ENCODE data around the gene ANXA2R. TPM values are rescaled to one million over a fixed set of nuclear protein-coding genes. Genes with fewer than 3 reads are reported as not detected.
"Not testable (repeated sequence)": the region's sequence is repeated elsewhere in the genome, so short reads cannot be mapped to it uniquely, and the experiment has no call there.

The ANXA2R gene
- total and polyA plus RNA-seq, 10 donors: 10.0 to 44.5 (median 17.0) TPM

- intact Hi-C loops (cut with DNase I; ENCODE audit: low total_unique reads): no loop called here
- peak; percentile 96 for DNase-seq
- WGBS, 5 donors: 0 to 1% (median 0%) methylated on average over 52 to 75 of the region's 75 CpGs
These were observed 26.1 kb upstream of the ANXA2R start for GRCh38 chr5:43065948-43066798.

GRCh38 chr5:43065387-43065947, 25.3 kb upstream of the ANXA2R start:
- peaks cover 24 to 48% (median 44%) of the 10 kb centered on the region in 6 donors for H3K4me1 ChIP-seq
- no peak for TF ChIP-seq CTCF (IDR thresholded peaks at IDR 0.05 in 8 of 11, conservative IDR thresholded peaks at IDR 0.05 in 3 of 11)
- no peak for TF ChIP-seq POLR2AphosphoS5 (IDR thresholded peaks at IDR 0.05)
- no peak for TF ChIP-seq POLR2A (IDR thresholded peaks at IDR 0.05)
- peaks cover 0 to 19% (median 4%) of the 10 kb centered on the region in 6 donors for H3K36me3 ChIP-seq
- WGBS, 5 donors: 1 to 2% (median 1%) methylated on average over 18 of the region's 18 CpGs
- intact Hi-C loops (cut with DNase I; ENCODE audit: low total_unique reads): no loop called here
- no peak for DNase-seq
- no peaks in the 10 kb centered on the region for H3K27me3 ChIP-seq (replicated peaks in 1 of 7)
- H3K27ac ChIP-seq: peak overlapping the region; percentile 98 to 100 (median 99)
- H3K9me3 ChIP-seq: peaks cover 0 to 3% (median 0%) of the 10 kb centered on the region in 8 donors
- H3K4me3 ChIP-seq: peak overlapping the region; percentile 53 to 73 (median 62)

More at GRCh38 chr5:43065948-43066798, 26.1 kb upstream of the ANXA2R start:
- Histone ChIP-seq H3K9me3 (no peaks in the 10 kb centered on the region), H3K4me3 (peak overlapping the region; percentile 53 to 73 (median 62)), H3K36me3 (peaks cover 0 to 26% (median 10%) of the 10 kb centered on the region in 6 donors), H3K27me3 (replicated peaks in 1 of 7) (no peaks in the 10 kb centered on the region), H3K27ac (peak overlapping the region; percentile 98 to 100 (median 99)), H3K4me1 (peaks cover 25 to 55% (median 48%) of the 10 kb centered on the region in 6 donors)
- peak; percentile 10 to 38 (median 20) for TF ChIP-seq POLR2A (IDR thresholded peaks at IDR 0.05)
- no peak for TF ChIP-seq CTCF (IDR thresholded peaks at IDR 0.05 in 8 of 11, conservative IDR thresholded peaks at IDR 0.05 in 3 of 11)
- TF ChIP-seq POLR2AphosphoS5 (IDR thresholded peaks at IDR 0.05): peak; percentile 3 to 84 (median 69)

- peaks cover 0 to 19% (median 10%) of the 10 kb centered on the region in 8 donors for H3K9me3 ChIP-seq
- 74 to 88% (median 80%) methylated on average over 12 of the region's 12 CpGs for WGBS, 5 donors
- TF ChIP-seq POLR2AphosphoS5 (IDR thresholded peaks at IDR 0.05): peak in 1 of 3 donors; percentile 10
- TF ChIP-seq POLR2A (IDR thresholded peaks at IDR 0.05): no peak
- H3K4me3 ChIP-seq: peak overlapping the region in 3 of 8 donors; percentile 54 to 73 (median 63)
- peaks cover 8 to 31% (median 27%) of the 10 kb centered on the region in 6 donors for H3K4me1 ChIP-seq
- peak; percentile 80 for DNase-seq
- H3K27me3 ChIP-seq (replicated peaks in 1 of 7): no peaks in the 10 kb centered on the region
- peak overlapping the region; percentile 98 to 100 (median 99) for H3K27ac ChIP-seq
- peaks cover 0 to 2% (median 0%) of the 10 kb centered on the region in 6 donors for H3K36me3 ChIP-seq
- intact Hi-C loops (cut with DNase I; ENCODE audit: low total_unique reads): no loop called here
These were observed 23.6 kb upstream of the ANXA2R start for GRCh38 chr5:43063721-43064171.

DNA sequence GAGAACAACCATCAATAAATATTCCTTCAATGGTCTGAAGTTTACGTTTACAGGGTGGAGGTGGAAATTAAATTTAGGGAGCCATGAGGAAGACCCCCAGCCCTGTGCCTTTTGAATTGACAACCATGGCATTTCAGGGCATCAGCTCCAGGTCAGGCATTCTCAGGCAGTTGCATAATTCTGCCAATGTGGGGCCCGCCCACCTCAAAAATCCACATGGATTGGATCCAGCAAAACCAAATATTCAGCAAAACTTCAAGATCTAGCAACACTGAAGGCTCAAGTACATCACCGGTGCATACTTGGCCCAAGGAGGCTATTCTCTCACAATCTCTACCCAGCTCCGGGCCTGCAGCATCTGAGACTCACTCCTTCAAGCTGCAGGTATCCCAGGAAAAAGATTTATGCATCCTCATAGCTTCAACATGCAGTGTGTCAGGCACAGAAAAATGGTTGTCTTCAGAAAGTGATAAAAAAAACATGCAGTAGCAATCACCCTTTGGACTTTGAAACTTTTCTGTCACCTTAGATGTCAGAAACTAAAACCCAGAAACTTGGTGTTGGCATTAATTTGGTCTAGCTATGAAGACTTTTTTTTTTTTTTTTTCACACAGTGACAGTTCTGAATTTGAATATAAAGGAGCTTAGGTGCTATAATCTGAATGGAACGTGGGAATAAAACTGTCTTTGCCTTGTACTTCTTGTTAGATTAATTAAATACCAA, 21.4 kb upstream of the ANXA2R start:
- WGBS, 5 donors: 91 to 94% (median 92%) methylated on average over 5 of the region's 5 CpGs
- intact Hi-C loops (cut with DNase I; ENCODE audit: low total_unique reads): no loop called here
- no peak for TF ChIP-seq POLR2AphosphoS5 (IDR thresholded peaks at IDR 0.05)

GRCh38 chr5:43060020-43060419, 19.9 kb upstream of the ANXA2R start:
- Histone ChIP-seq H3K9me3 (peaks cover 0 to 33% (median 18%) of the 10 kb centered on the region in 8 donors), H3K4me1 (peaks cover 0 to 15% (median 12%) of the 10 kb centered on the region in 6 donors)
- H3K27me3 ChIP-seq (replicated peaks in 1 of 7); intact Hi-C loops (cut with DNase I; ENCODE audit: low total_unique reads); H3K4me3 ChIP-seq; H3K27ac ChIP-seq; DNase-seq; H3K36me3 ChIP-seq: not testable (repeated sequence)
- 89 to 98% (median 95%) methylated on average over 2 of the region's 2 CpGs for WGBS, 5 donors

More for the DNA sequence above, 21.4 kb upstream of the ANXA2R start:
- Histone ChIP-seq H3K9me3 (peaks cover 0 to 33% (median 18%) of the 10 kb centered on the region in 8 donors), H3K27me3 (replicated peaks in 1 of 7) (no peaks in the 10 kb centered on the region), H3K4me1 (peaks cover 0 to 15% (median 12%) of the 10 kb centered on the region in 6 donors), H3K27ac (no peak overlapping the region), H3K4me3 (no peak overlapping the region), H3K36me3 (no peaks in the 10 kb centered on the region)
- DNase-seq: no peak

DNA sequence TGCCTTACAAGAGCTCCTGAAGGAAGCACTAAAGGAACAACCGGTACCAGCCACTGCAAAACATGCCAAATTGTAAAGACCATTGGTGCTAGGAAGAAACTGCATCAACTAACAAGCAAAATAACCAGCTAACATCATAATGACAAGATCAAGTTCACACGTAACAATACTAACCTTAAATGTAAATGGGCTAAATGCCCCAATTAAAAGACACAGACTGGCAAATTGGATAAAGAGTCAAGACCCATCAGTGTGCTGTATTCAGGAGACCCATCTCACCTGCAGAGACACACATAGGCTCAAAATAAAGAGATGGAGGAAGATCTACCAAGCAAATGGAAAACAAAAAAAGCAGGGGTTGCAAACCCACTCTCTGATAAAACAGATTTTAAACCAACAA, 15.0 kb upstream of the ANXA2R start:
- H3K36me3 ChIP-seq: peaks cover 0 to 36% (median 0%) of the 10 kb centered on the region in 6 donors
- WGBS, 5 donors: 71 to 99% (median 97%) methylated on average over 2 of the region's 2 CpGs
- H3K27ac ChIP-seq; DNase-seq; H3K4me3 ChIP-seq; H3K4me1 ChIP-seq; intact Hi-C loops (cut with DNase I; ENCODE audit: low total_unique reads); H3K27me3 ChIP-seq (replicated peaks in 1 of 7): not testable (repeated sequence)
- H3K9me3 ChIP-seq: peaks cover 0 to 27% (median 17%) of the 10 kb centered on the region in 8 donors

Measured in spleen (tissue), 11 donors.